Measurements from ENCODE around the gene PBX4.

GRCh38 chr19:19533841-19534240 lies 84.6 kb downstream of the PBX4 start:
- TF ChIP-seq POLR2A (IDR thresholded peaks at IDR 0.05), result no peak
- TF ChIP-seq, protein P1, sequence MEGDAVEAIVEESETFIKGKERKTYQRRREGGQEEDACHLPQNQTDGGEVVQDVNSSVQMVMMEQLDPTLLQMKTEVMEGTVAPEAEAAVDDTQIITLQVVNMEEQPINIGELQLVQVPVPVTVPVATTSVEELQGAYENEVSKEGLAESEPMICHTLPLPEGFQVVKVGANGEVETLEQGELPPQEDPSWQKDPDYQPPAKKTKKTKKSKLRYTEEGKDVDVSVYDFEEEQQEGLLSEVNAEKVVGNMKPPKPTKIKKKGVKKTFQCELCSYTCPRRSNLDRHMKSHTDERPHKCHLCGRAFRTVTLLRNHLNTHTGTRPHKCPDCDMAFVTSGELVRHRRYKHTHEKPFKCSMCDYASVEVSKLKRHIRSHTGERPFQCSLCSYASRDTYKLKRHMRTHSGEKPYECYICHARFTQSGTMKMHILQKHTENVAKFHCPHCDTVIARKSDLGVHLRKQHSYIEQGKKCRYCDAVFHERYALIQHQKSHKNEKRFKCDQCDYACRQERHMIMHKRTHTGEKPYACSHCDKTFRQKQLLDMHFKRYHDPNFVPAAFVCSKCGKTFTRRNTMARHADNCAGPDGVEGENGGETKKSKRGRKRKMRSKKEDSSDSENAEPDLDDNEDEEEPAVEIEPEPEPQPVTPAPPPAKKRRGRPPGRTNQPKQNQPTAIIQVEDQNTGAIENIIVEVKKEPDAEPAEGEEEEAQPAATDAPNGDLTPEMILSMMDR (IDR thresholded peaks at IDR 0.05), result no peak
